Stimulated activated CD4-positive, alpha-beta T cell treated with anti-CD3 and anti-CD28 coated beads, Interleukin-4, amount 100 ng/mL, for 24 hours (primary cell): ENCODE data around the gene CNGA4.
"Not testable (repeated sequence)": the region's sequence is repeated elsewhere in the genome, so short reads cannot be mapped to it uniquely, and the experiment has no call there.

Experiments
- DNase-seq: peaks from one replicate; pipeline ENCODE4 v3.0.0-alpha.2; 2020

The CNGA4 gene

GRCh38 chr11:6269994-6270393 is 31.1 kb downstream of the CNGA4 start:
- DNase-seq = no peak

- DNase-seq = no peak
Observed at GRCh38 chr11:6270584-6271246, 31.8 kb downstream of the CNGA4 start.

GRCh38 chr11:6271598-6271997 is 32.7 kb downstream of the CNGA4 start:
- no peak for DNase-seq

GRCh38 chr11:6273188-6273587 is 34.3 kb downstream of the CNGA4 start:
- no peak for DNase-seq

- not testable (repeated sequence) for DNase-seq
Observed at GRCh38 chr11:6280809-6281208, 41.9 kb downstream of the CNGA4 start.

- DNase-seq = no peak
Observed at GRCh38 chr11:6283453-6284023, 44.6 kb downstream of the CNGA4 start.

- DNase-seq = no peak
Observed at GRCh38 chr11:6284250-6284649, 45.4 kb downstream of the CNGA4 start.

GRCh38 chr11:6285019-6285418 is 46.1 kb downstream of the CNGA4 start:
- no peak for DNase-seq
